SK-N-DZ (cell line): ENCODE results near the gene MSH5.
A peak's percentile ranks its signal among the peaks of the same experiment; 100 is the strongest.

ENCODE experiments used
- DNase-seq: peaks from one replicate; pipeline ENCODE4 v3.0.0-alpha.2; 2015; ENCODE audit warnings: low spot score

The MSH5 gene

DNA sequence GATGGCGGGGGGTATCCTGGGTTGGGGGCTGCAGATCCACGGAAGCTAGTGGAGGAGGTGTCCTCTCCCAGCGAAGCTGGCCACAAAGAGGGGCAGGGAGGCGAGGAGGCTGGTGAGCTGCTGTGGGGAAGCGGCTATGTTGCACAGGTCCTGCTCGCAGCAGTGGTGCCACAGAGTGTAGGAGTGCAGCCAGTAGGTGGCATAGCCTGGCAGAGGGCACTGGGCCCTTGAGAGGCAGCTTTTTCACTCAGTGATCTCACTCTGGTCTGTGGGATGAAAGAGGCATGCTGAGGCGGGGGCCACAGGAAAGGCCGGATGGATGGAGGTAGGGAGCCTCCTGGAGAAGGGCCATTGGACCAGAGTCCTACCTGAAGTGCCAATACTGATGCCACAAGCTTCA lies 27.5 kb upstream of the MSH5 start:
- no peak for DNase-seq

GRCh38 chr6:31713465-31713864 lies 26.3 kb upstream of the MSH5 start:
- no peak for DNase-seq

- DNase-seq, result no peak
Observed at GRCh38 chr6:31713991-31714684, 25.7 kb upstream of the MSH5 start.

- no peak for DNase-seq
Observed at GRCh38 chr6:31715022-31715958, 24.5 kb upstream of the MSH5 start, which contains the start of gene LY6G6D. TSS of gene LY6G6D (plus strand) at chr6:31715348. CDS start at chr6:31715356, 8 bp downstream.

DNA sequence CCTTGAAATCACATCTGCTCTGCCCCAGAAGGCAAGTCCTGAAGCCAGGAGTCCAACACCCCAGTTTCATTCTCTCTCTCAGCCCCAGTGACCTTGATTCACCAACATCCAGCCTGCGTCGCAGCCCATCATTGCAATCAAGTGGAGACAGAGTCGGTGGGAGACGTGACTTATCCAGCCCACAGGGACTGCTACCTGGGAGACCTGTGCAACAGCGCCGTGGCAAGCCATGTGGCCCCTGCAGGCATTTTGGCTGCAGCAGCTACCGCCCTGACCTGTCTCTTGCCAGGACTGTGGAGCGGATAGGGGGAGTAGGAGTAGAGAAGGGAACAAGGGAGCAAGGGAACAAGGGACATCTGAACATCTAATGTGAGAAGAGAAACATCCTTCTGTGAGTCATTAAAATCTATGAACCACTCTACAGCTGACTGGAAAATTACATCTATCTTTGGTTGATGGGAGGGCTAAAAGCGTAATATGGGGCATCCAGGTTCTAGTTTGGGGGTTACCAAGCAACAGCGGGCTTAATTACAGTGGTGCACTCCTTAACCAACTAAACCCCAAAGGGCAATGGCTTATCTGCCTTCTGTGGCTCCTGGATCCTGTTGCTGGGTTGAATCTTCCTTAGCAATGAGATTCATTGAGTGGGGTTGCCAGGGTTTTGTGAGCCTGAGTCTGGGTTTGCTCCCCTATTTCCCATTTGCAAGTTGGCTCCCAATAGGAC lies 22.1 kb upstream of the MSH5 start:
- peak; percentile 45 for DNase-seq

DNA sequence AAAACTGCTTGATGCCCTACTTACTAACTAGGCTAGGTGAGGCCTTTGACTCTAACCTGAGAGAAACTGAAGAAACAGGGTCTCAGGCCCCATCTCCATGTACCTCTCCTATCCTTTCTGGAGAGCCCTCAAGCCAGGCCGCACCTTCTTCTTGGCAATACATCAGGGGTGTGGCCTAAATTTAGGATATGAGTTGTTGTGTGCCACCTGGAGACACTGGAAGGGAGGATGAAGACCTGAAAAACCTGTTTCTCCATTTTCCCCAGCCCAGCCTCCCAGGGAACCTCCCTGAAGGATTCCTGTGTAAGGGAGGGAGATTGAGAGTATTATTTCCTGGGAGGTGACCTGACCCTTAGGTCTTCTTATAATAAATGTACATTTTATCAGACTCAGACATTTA lies 21.5 kb upstream of the MSH5 start:
- DNase-seq, result no peak

DNA sequence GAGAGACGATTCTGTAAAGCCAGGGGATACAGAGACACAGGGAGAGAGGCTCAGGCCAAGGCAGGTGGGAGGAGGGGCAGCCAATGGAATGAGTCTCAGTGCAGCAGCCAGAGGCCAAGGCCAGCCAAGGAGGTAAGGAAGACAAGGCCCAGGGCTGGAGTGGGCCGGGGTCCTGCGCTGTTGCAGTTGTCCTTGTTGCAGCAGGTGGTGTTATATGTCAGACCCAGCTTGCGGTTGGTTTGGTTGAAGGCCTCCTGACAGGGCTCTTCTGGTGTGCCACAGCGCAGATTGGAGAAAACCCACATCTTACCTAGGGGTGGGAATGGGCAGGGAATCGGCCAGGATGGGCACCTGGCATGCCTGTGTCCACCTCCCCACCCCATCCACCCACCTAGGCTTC lies 20.8 kb upstream of the MSH5 start:
- DNase-seq, result no peak

DNA sequence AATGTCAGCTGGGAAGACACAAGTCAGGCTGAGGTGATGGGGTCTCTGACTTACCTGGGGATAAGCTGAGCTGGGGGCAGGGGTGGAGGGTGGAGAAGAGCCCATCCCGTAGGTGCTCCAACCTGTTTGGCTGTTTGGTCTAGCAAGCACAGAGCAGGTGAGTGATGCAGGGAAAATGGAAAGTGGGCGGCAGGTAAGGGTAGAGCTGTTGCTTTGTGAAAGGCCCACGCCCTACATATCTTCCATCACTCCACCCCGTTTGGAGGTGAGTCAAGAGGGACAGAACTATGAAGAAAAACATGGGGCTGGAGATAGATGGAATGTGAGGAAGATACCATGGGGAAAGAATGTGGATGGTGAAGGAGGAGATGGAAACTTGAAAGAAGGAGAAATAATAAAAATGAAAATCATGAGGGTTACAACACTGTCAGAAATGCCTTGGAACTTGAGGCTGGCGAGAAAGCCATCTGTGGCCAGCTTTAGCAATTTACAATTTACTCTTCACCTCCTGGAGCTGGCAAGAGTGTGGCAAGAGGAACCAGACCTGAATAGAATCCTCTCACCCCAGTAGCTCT lies 19.5 kb upstream of the MSH5 start:
- DNase-seq, result no peak

- DNase-seq, result no peak
Observed at GRCh38 chr6:31721351-31722020, 18.3 kb upstream of the MSH5 start, which contains the start of gene LY6G6C. TSS of gene LY6G6C (minus strand) at chr6:31721746. CDS start at chr6:31721679, 67 bp downstream.

GRCh38 chr6:31722173-31722572 lies 17.6 kb upstream of the MSH5 start:
- DNase-seq, result no peak

GRCh38 chr6:31723245-31723979 lies 16.4 kb upstream of the MSH5 start, which contains the start of gene MPIG6B:
TSS of gene MPIG6B (plus strand) at chr6:31723373. CDS start at chr6:31723384, 11 bp downstream.
- DNase-seq, result no peak

GRCh38 chr6:31723980-31724691 lies 15.7 kb upstream of the MSH5 start:
- DNase-seq, result no peak

GRCh38 chr6:31725502-31726350 lies 14.1 kb upstream of the MSH5 start:
- DNase-seq, result no peak

DNA sequence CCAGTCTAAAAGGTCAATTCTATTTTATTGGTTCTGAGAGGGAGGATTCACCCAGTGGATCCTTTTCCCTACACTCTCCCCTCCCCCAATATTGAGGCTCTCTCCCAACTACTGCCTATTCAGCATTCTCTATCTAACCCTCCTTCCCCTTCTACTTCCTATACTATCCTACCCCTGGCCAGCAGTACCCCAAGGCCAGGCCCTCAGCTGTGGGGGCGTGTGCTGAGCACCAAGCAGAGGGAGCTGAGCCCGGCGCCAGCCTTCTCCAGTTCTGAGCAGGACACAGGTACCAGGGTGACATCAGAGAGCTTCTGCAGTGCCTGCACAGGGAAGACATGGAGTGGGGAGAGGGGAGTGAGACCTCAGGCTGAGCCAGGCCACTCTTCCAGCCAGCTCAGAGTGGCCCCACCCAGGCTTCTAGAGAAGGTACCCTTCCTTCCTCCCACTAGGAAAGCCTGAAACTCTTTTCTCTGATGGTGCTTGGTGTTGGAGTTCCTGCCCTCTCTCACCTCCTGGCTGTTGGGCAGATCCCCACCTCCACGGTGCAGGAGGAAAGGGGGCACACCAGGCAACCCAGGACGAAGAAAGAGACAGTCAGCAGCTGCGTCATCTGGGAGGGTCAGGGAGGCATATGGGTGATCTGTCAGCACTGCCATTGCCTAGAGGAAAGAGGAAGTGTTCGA lies 12.6 kb upstream of the MSH5 start:
- no peak for DNase-seq

- no peak for DNase-seq
Observed at GRCh38 chr6:31727717-31728671, 11.8 kb upstream of the MSH5 start.

DNA sequence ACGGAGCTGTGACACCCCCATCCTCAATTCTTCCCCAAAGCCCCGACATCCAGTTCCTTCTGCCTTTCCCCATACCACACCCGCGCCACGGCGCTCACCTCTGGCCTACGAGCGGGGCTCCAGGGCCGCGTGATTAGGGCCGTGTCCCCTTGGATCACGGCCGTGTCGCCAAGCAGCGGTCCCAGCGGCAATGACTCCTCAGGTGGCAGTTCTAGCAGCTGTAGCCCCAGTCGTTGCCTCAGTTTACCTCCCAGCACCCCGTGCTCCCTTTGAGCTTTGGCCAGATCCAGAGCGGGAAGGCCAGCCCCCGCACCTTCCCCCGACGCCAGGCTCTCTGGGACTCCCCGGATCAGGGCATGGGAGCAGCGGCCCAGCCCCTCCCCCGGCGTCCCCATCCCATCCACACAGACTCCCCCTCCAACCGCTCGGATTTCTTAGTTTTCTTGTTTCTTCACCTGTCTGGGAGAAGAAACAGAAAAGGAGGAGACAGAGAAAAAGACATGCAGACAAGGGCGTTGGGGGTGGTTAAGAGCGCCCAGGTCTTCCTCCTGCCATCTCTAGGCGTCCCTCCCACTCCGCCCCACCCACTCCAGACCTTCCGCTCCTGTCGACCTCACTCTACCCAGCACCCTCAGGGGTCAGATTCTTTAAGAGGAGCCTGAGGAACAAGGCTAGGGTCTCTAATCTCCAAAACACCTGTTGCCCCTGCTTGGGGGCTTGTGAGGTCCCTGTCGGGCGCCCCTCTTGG lies 10.9 kb upstream of the MSH5 start, which contains the start of gene DDAH2:
DDAH2 (minus strand) TSS at position 533 of the 748 bp plus-strand sequence; CDS start at position 395, 138 bp downstream.
- DNase-seq, result no peak
